ENCODE results near the gene ANKRD29.

GRCh38 chr18:23689031-23689615, 26.4 kb upstream of the ANKRD29 start, which contains the start of gene LAMA3:
- TF ChIP-seq CTCF (IDR thresholded peaks at IDR 0.05) = peak; percentile 59
- TF ChIP-seq ZFX (IDR thresholded peaks at IDR 0.05; ENCODE audit: borderline replicate concordance) = no peak

Measured in 22Rv1 (cell line).